Loucy (cell line): ENCODE data around the gene FANCI.

ENCODE experiments used
- EZH2phosphoT487 ChIP-seq: fragments of 200-600 bp; IDR thresholded peaks from 2 replicates; pipeline ENCODE4 v1.6.1; 2018; ENCODE audit warnings: antibody characterized with exemption, mild to moderate bottlenecking, moderate library complexity, borderline replicate concordance
- TF ChIP-seq, protein P1 (sequence below): fragments of 200-600 bp; sonication (generic); conservative IDR thresholded peaks from 2 replicates; pipeline ENCODE4 v1.5.1; 2014; ENCODE audit warnings: mild to moderate bottlenecking, antibody characterized with exemption, low read length

DNA sequence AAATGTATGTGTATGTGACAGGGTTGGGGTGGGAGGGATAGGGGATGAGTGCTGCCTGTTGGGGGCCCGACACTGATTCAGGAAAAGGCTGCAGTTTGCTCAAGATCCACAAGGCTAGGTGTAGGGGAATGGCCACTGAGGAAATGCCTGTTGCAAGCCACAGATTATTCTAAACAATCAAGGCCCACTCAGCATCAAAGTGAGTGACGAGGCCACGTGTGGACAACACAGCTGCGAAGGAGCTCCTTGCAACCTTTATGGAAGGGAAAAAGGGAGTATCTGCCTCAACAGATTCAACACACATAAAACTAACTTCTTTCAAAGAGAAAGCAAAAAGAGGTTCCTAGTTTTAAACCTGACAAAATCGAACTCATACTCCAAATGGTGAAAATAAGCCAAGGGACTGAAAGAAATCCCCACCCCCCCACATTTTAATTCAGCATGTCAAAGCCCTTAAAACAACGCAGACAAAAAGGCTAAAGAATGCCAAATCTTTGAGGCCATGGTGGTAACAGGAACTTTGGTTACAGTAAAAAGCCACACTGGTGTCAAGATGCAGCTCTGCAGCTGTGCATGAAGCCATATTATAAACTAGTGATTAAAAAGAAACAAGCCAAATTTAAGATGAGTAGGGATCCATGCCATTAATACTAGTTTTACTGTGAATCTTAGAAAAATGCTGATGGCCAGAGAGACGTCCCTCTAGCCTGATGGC lies 87.3 kb downstream of the FANCI start:
- TF ChIP-seq, protein P1, sequence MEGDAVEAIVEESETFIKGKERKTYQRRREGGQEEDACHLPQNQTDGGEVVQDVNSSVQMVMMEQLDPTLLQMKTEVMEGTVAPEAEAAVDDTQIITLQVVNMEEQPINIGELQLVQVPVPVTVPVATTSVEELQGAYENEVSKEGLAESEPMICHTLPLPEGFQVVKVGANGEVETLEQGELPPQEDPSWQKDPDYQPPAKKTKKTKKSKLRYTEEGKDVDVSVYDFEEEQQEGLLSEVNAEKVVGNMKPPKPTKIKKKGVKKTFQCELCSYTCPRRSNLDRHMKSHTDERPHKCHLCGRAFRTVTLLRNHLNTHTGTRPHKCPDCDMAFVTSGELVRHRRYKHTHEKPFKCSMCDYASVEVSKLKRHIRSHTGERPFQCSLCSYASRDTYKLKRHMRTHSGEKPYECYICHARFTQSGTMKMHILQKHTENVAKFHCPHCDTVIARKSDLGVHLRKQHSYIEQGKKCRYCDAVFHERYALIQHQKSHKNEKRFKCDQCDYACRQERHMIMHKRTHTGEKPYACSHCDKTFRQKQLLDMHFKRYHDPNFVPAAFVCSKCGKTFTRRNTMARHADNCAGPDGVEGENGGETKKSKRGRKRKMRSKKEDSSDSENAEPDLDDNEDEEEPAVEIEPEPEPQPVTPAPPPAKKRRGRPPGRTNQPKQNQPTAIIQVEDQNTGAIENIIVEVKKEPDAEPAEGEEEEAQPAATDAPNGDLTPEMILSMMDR: no peak
- no peak for TF ChIP-seq EZH2phosphoT487
